ENCODE results near the gene FCSK. TPM values are rescaled to one million over a fixed set of nuclear protein-coding genes. Genes with fewer than 3 reads are reported as not detected.

Gene FCSK
- total RNA-seq, 1 experiment from 2014 or later, result 6.4 TPM

GRCh38 chr16:70476272-70477020 is 22.1 kb downstream of the FCSK start:
- DNase-seq (ENCODE audit: low read depth), result peak; percentile 85

GRCh38 chr16:70478169-70478568 is 23.8 kb downstream of the FCSK start:
- no peak for DNase-seq (ENCODE audit: low read depth)

- DNase-seq (ENCODE audit: low read depth), result no peak
Measured at GRCh38 chr16:70478912-70479341, 24.5 kb downstream of the FCSK start.

- no peak for DNase-seq (ENCODE audit: low read depth)
Measured at GRCh38 chr16:70480127-70481105, 26.0 kb downstream of the FCSK start.

- peak; percentile 83 for DNase-seq (ENCODE audit: low read depth)
Measured at GRCh38 chr16:70481929-70482536, 27.6 kb downstream of the FCSK start.

- no peak for DNase-seq (ENCODE audit: low read depth)
Measured at GRCh38 chr16:70482624-70483023, 28.2 kb downstream of the FCSK start.

- DNase-seq (ENCODE audit: low read depth), result no peak
Measured at GRCh38 chr16:70483426-70483825, 29.0 kb downstream of the FCSK start.

GRCh38 chr16:70484867-70485266 is 30.5 kb downstream of the FCSK start:
- no peak for DNase-seq (ENCODE audit: low read depth)

- DNase-seq (ENCODE audit: low read depth), result no peak
Measured at GRCh38 chr16:70490261-70490660, 35.9 kb downstream of the FCSK start.

- no peak for DNase-seq (ENCODE audit: low read depth)
Measured at GRCh38 chr16:70493802-70494201, 39.4 kb downstream of the FCSK start.

- no peak for DNase-seq (ENCODE audit: low read depth)
Measured at GRCh38 chr16:70494202-70494770, 39.9 kb downstream of the FCSK start.

GRCh38 chr16:70494777-70495176 is 40.4 kb downstream of the FCSK start:
- no peak for DNase-seq (ENCODE audit: low read depth)

GRCh38 chr16:70495425-70496182 is 41.2 kb downstream of the FCSK start:
- DNase-seq (ENCODE audit: low read depth), result no peak

- DNase-seq (ENCODE audit: low read depth), result no peak
Measured at GRCh38 chr16:70496513-70496912, 42.1 kb downstream of the FCSK start.

GRCh38 chr16:70508752-70509151 is 54.4 kb downstream of the FCSK start:
- DNase-seq (ENCODE audit: low read depth), result no peak

GRCh38 chr16:70510216-70510615 is 55.8 kb downstream of the FCSK start:
- no peak for DNase-seq (ENCODE audit: low read depth)

- DNase-seq (ENCODE audit: low read depth), result no peak
Measured at GRCh38 chr16:70511833-70512232, 57.4 kb downstream of the FCSK start.

- DNase-seq (ENCODE audit: low read depth), result peak; percentile 36
Measured at GRCh38 chr16:70512456-70512855, 58.1 kb downstream of the FCSK start.

- DNase-seq (ENCODE audit: low read depth), result peak; percentile 43
Measured at GRCh38 chr16:70520612-70521297, 66.4 kb downstream of the FCSK start.

All from RPMI7951 (cell line).